DMS53 treated with DMSO at 0.1 percent for 48 hours (cell line): ENCODE measurements around the gene ATP11A.
A peak's percentile ranks its signal among the peaks of the same experiment; 100 is the strongest.

Experiments used
- DNase-seq: peaks from one replicate; lab custom pipeline; 2025; ENCODE audit not compliant: unreplicated experiment; lab: John Stamatoyannopoulos, UW

The ATP11A gene

GRCh38 chr13:112689303-112690245 lies at the start of gene ATP11A:
Gene ATP11A, plus strand, starts transcription at chr13:112690038. Its CDS starts 379 bp downstream, at chr13:112690417.
- peak; percentile 40 for DNase-seq

GRCh38 chr13:112641456-112642089 lies 48.3 kb upstream of the ATP11A start:
- DNase-seq, result no peak

- no peak for DNase-seq
Observed at GRCh38 chr13:112642090-112642460, 47.8 kb upstream of the ATP11A start.

GRCh38 chr13:112643759-112644459 lies 45.9 kb upstream of the ATP11A start:
- no peak for DNase-seq

GRCh38 chr13:112645327-112645914 lies 44.4 kb upstream of the ATP11A start:
- no peak for DNase-seq

- DNase-seq, result no peak
Observed at GRCh38 chr13:112647256-112647655, 42.6 kb upstream of the ATP11A start.

GRCh38 chr13:112648101-112648500 lies 41.7 kb upstream of the ATP11A start:
- no peak for DNase-seq

- DNase-seq, result no peak
Observed at GRCh38 chr13:112648966-112649690, 40.7 kb upstream of the ATP11A start.

- DNase-seq, result no peak
Observed at GRCh38 chr13:112651311-112651710, 38.5 kb upstream of the ATP11A start.

- DNase-seq, result no peak
Observed at GRCh38 chr13:112651750-112652511, 37.9 kb upstream of the ATP11A start.

- DNase-seq, result no peak
Observed at GRCh38 chr13:112652512-112653070, 37.2 kb upstream of the ATP11A start.

GRCh38 chr13:112653071-112653470 lies 36.8 kb upstream of the ATP11A start:
- no peak for DNase-seq

- no peak for DNase-seq
Observed at GRCh38 chr13:112655913-112656312, 33.9 kb upstream of the ATP11A start.

GRCh38 chr13:112657850-112658445 lies 31.9 kb upstream of the ATP11A start:
- DNase-seq, result no peak

GRCh38 chr13:112658808-112659207 lies 31.0 kb upstream of the ATP11A start:
- DNase-seq, result no peak

GRCh38 chr13:112661291-112661690 lies 28.5 kb upstream of the ATP11A start:
- no peak for DNase-seq

GRCh38 chr13:112664501-112665203 lies 25.2 kb upstream of the ATP11A start:
- DNase-seq, result no peak

- DNase-seq, result no peak
Observed at GRCh38 chr13:112668924-112669323, 20.9 kb upstream of the ATP11A start.
